ENCODE results near the gene SCAMP4. TPM values are rescaled to one million over a fixed set of nuclear protein-coding genes. Genes with fewer than 3 reads are reported as not detected.

SCAMP4 gene
- total RNA-seq, 1 donor: 42.8 TPM

- DNase-seq (ENCODE audit: low read depth in 2 of 3, low spot score in 2 of 3): peak in 2 of 3 donors; percentile 47 to 64
Observed at GRCh38 chr19:1935484-1936208, 30.4 kb downstream of the SCAMP4 start.

GRCh38 chr19:1936430-1936829 lies 31.2 kb downstream of the SCAMP4 start:
- no peak for DNase-seq (ENCODE audit: low read depth in 2 of 3, low spot score in 2 of 3)

GRCh38 chr19:1936916-1937610 lies 31.9 kb downstream of the SCAMP4 start:
- no peak for DNase-seq (ENCODE audit: low read depth in 2 of 3, low spot score in 2 of 3)

- no peak for DNase-seq (ENCODE audit: low read depth in 2 of 3, low spot score in 2 of 3)
Observed at GRCh38 chr19:1938071-1938470, 32.9 kb downstream of the SCAMP4 start.

GRCh38 chr19:1941146-1942077 lies 36.2 kb downstream of the SCAMP4 start, which contains the start of gene CSNK1G2:
CSNK1G2 (plus strand) TSS chr19:1941172; CDS start chr19:1969773, 28,601 bp downstream.
- DNase-seq (ENCODE audit: low read depth in 2 of 3, low spot score in 2 of 3): no peak

- DNase-seq (ENCODE audit: low read depth in 2 of 3, low spot score in 2 of 3): peak; percentile 54 to 79 (median 78)
Observed at GRCh38 chr19:1942078-1942933, 37.1 kb downstream of the SCAMP4 start.

- DNase-seq (ENCODE audit: low read depth in 2 of 3, low spot score in 2 of 3): peak in 1 of 3 donors; percentile 22
Observed at GRCh38 chr19:1942934-1943555, 37.8 kb downstream of the SCAMP4 start.

GRCh38 chr19:1943661-1944087 lies 38.5 kb downstream of the SCAMP4 start:
- DNase-seq (ENCODE audit: low read depth in 2 of 3, low spot score in 2 of 3): no peak

- no peak for DNase-seq (ENCODE audit: low read depth in 2 of 3, low spot score in 2 of 3)
Observed at GRCh38 chr19:1944088-1944915, 39.1 kb downstream of the SCAMP4 start.

- DNase-seq (ENCODE audit: low read depth in 2 of 3, low spot score in 2 of 3): no peak
Observed at GRCh38 chr19:1944916-1945561, 39.8 kb downstream of the SCAMP4 start.

- peak in 1 of 3 donors; percentile 35 for DNase-seq (ENCODE audit: low read depth in 2 of 3, low spot score in 2 of 3)
Observed at GRCh38 chr19:1945899-1946298, 40.7 kb downstream of the SCAMP4 start.

- DNase-seq (ENCODE audit: low read depth in 2 of 3, low spot score in 2 of 3): no peak
Observed at GRCh38 chr19:1947651-1948209, 42.5 kb downstream of the SCAMP4 start.

GRCh38 chr19:1949304-1950101 lies 44.3 kb downstream of the SCAMP4 start:
- no peak for DNase-seq (ENCODE audit: low read depth in 2 of 3, low spot score in 2 of 3)

- no peak for DNase-seq (ENCODE audit: low read depth in 2 of 3, low spot score in 2 of 3)
Observed at GRCh38 chr19:1950640-1951039, 45.4 kb downstream of the SCAMP4 start.

GRCh38 chr19:1952635-1953034 lies 47.4 kb downstream of the SCAMP4 start:
- DNase-seq (ENCODE audit: low read depth in 2 of 3, low spot score in 2 of 3): no peak

- no peak for DNase-seq (ENCODE audit: low read depth in 2 of 3, low spot score in 2 of 3)
Observed at GRCh38 chr19:1953037-1953436, 47.8 kb downstream of the SCAMP4 start.

Data from hematopoietic multipotent progenitor cell (in vitro differentiated cells).